HEK293 (cell line): ENCODE results near the gene SP7.
A peak's percentile ranks its signal among the peaks of the same experiment; 100 is the strongest.

Experiments used
- CTCF ChIA-PET: fragments of 350-600 bp; formaldehyde crosslinking; extraction: SDS; loops from one replicate; lab custom pipeline; 2021; ENCODE audit warnings: antibody characterized with exemption; lab: Yijun Ruan, JAX
- POLR2A ChIA-PET: fragments of 300-600 bp; formaldehyde crosslinking; extraction: SDS; loops from one replicate; lab custom pipeline; 2020; ENCODE audit warnings: antibody characterized with exemption, inconsistent platforms; lab: Yijun Ruan, JAX
- H3K27ac ChIP-seq: fragments of 200-500 bp; sonication (Bioruptor generic); 2 replicates; pipeline ENCODE4 v1.5.1; 2014; ENCODE audit warnings: low read depth, low read length, control low read depth, inconsistent platforms; ENCODE audit errors: extremely low read depth
- H3K36me3 ChIP-seq, 2 experiments: fragments of 200-500 bp in 1 of 2; sonication (Bioruptor generic) in 1 of 2; 1 replicate in 1 of 2; 2 replicates in 1 of 2; pipeline ENCODE4 v1.5.1; 2014 to 2017; ENCODE audit warnings: inconsistent platforms in 2 of 2, low read length in 2 of 2; ENCODE audit not compliant: control insufficient read depth in 2 of 2, insufficient read depth in 1 of 2
- H3K4me1 ChIP-seq: fragments of 200-500 bp; sonication (Bioruptor generic); 2 replicates; pipeline ENCODE4 v1.5.1; 2014; ENCODE audit warnings: mild to moderate bottlenecking, low read length, inconsistent platforms; ENCODE audit not compliant: control insufficient read depth, insufficient read depth
- H3K4me3 ChIP-seq: 2 replicates; pipeline ENCODE4 v1.5.1; 2011; ENCODE audit warnings: low read depth, mild to moderate bottlenecking, control low read depth, low read length, moderate library complexity
- H3K9me3 ChIP-seq: fragments of 200-500 bp; sonication (Bioruptor generic); 2 replicates; pipeline ENCODE4 v1.5.1; 2014; ENCODE audit warnings: low read depth, low read length, inconsistent platforms; ENCODE audit not compliant: control insufficient read depth, insufficient read depth
- GFI1B ChIP-seq: fragments of 450-650 bp; formaldehyde crosslinking; IDR thresholded peaks from 2 replicates; pipeline ENCODE4 v1.5.1; 2016; ENCODE audit warnings: missing biosample characterization, missing genetic modification characterization
- GLIS2 ChIP-seq: fragments of 450-650 bp; formaldehyde crosslinking; IDR thresholded peaks from 2 replicates; pipeline ENCODE4 v1.5.1; 2016; ENCODE audit warnings: missing biosample characterization, missing genetic modification characterization
- IKZF3 ChIP-seq: fragments of 450-650 bp; IDR thresholded peaks from 2 replicates; pipeline ENCODE4 v1.5.0; 2018; ENCODE audit warnings: missing biosample characterization, mild to moderate bottlenecking, missing genetic modification characterization, moderate library complexity
- KLF1 ChIP-seq: fragments of 450-650 bp; formaldehyde crosslinking; IDR thresholded peaks from 2 replicates; pipeline ENCODE4 v1.5.1; 2016; ENCODE audit warnings: missing biosample characterization, missing genetic modification characterization
- PATZ1 ChIP-seq: fragments of 450-650 bp; formaldehyde crosslinking; IDR thresholded peaks from 2 replicates; pipeline ENCODE4 v1.5.1; 2016; ENCODE audit warnings: missing biosample characterization, missing genetic modification characterization
- PBX3 ChIP-seq: sonication (generic); formaldehyde crosslinking; IDR thresholded peaks from 2 replicates; pipeline ENCODE4 v1.8.1; 2022; ENCODE audit warnings: mild to moderate bottlenecking, moderate library complexity, missing genetic modification reagents
- PRDM6 ChIP-seq: fragments of 450-650 bp; formaldehyde crosslinking; IDR thresholded peaks from 2 replicates; pipeline ENCODE4 v1.5.1; 2017; ENCODE audit warnings: missing biosample characterization, missing genetic modification characterization
- SP3 ChIP-seq: fragments of 450-650 bp; formaldehyde crosslinking; IDR thresholded peaks from 2 replicates; pipeline ENCODE4 v1.5.1; 2016; ENCODE audit warnings: missing biosample characterization, missing genetic modification characterization
- ZBTB1 ChIP-seq: fragments of 450-650 bp; formaldehyde crosslinking; IDR thresholded peaks from 2 replicates; pipeline ENCODE4 v1.5.1; 2016; ENCODE audit warnings: missing biosample characterization, missing genetic modification characterization
- ZBTB48 ChIP-seq: fragments of 450-650 bp; formaldehyde crosslinking; IDR thresholded peaks from 2 replicates; pipeline ENCODE4 v1.5.1; 2016; ENCODE audit warnings: missing biosample characterization, missing genetic modification characterization
- ZBTB7A ChIP-seq: fragments of 450-650 bp; formaldehyde crosslinking; IDR thresholded peaks from 2 replicates; pipeline ENCODE4 v1.5.1; 2016; ENCODE audit warnings: low read depth, missing biosample characterization, missing genetic modification characterization
- ZFHX2 ChIP-seq: fragments of 450-650 bp; formaldehyde crosslinking; conservative IDR thresholded peaks from 2 replicates; pipeline ENCODE4 v1.5.1; 2016; ENCODE audit warnings: missing biosample characterization, missing genetic modification characterization
- ZNF148 ChIP-seq: fragments of 450-650 bp; formaldehyde crosslinking; IDR thresholded peaks from 2 replicates; pipeline ENCODE4 v1.5.0; 2017; ENCODE audit warnings: missing biosample characterization, missing genetic modification characterization, borderline replicate concordance
- ZNF169 ChIP-seq: fragments of 450-650 bp; formaldehyde crosslinking; IDR thresholded peaks from 2 replicates; pipeline ENCODE4 v1.5.1; 2016; ENCODE audit warnings: missing biosample characterization, missing genetic modification characterization
- ZNF19 ChIP-seq: fragments of 450-650 bp; formaldehyde crosslinking; IDR thresholded peaks from 2 replicates; pipeline ENCODE4; 2016; ENCODE audit warnings: missing biosample characterization, missing genetic modification characterization, low read depth
- ZNF239 ChIP-seq: fragments of 450-650 bp; formaldehyde crosslinking; IDR thresholded peaks from 2 replicates; pipeline ENCODE4 v1.5.1; 2016; ENCODE audit warnings: missing biosample characterization, missing genetic modification characterization
- ZNF266 ChIP-seq: fragments of 450-650 bp; formaldehyde crosslinking; IDR thresholded peaks from 2 replicates; pipeline ENCODE4 v1.5.1; 2016; ENCODE audit warnings: missing biosample characterization, missing genetic modification characterization, low read depth
- ZNF324 ChIP-seq: fragments of 450-650 bp; formaldehyde crosslinking; IDR thresholded peaks from 2 replicates; pipeline ENCODE4 v1.5.1; 2016; ENCODE audit warnings: missing biosample characterization, missing genetic modification characterization
- ZNF354C ChIP-seq: fragments of 450-650 bp; formaldehyde crosslinking; IDR thresholded peaks from 2 replicates; pipeline ENCODE4 v1.5.1; 2016; ENCODE audit warnings: missing biosample characterization, missing genetic modification characterization, low read depth, borderline replicate concordance
- ZNF433 ChIP-seq: fragments of 450-650 bp; formaldehyde crosslinking; IDR thresholded peaks from 2 replicates; pipeline ENCODE4 v1.5.1; 2016; ENCODE audit warnings: missing biosample characterization, missing genetic modification characterization, low read depth
- ZNF48 ChIP-seq: fragments of 450-650 bp; formaldehyde crosslinking; IDR thresholded peaks from 2 replicates; pipeline ENCODE4 v1.5.1; 2016; ENCODE audit warnings: missing biosample characterization, missing genetic modification characterization
- ZNF571 ChIP-seq: fragments of 450-650 bp; formaldehyde crosslinking; IDR thresholded peaks from 2 replicates; pipeline ENCODE4 v1.5.0; 2017; ENCODE audit warnings: missing biosample characterization, missing genetic modification characterization
- ZNF791 ChIP-seq: fragments of 450-650 bp; formaldehyde crosslinking; IDR thresholded peaks from 2 replicates; pipeline ENCODE4 v1.5.1; 2016; ENCODE audit warnings: missing biosample characterization, missing genetic modification characterization
- ZSCAN18 ChIP-seq: fragments of 450-650 bp; formaldehyde crosslinking; IDR thresholded peaks from 2 replicates; pipeline ENCODE4 v1.5.1; 2016; ENCODE audit warnings: missing biosample characterization, missing genetic modification characterization
- ZSCAN5A ChIP-seq: fragments of 450-650 bp; formaldehyde crosslinking; IDR thresholded peaks from 2 replicates; pipeline ENCODE4 v1.5.1; 2016; ENCODE audit warnings: missing biosample characterization, missing genetic modification characterization

Gene SP7

GRCh38 chr12:53324779-53325510, 11.2 kb downstream of the SP7 start (continued):
- TF ChIP-seq ZNF148 (tag by site-specific recombination) (no peak), SP3 (tag by site-specific recombination) (peak; percentile 87), ZSCAN5A (tag by site-specific recombination) (no peak), ZBTB48 (tag by site-specific recombination) (peak; percentile 14; the same call in 1 of the 2 replicates), PATZ1 (tag by site-specific recombination) (peak; percentile 87), ZFHX2 (tag by site-specific recombination) (0 out of 2 replicates have a peak, but pooled peaks have one; percentile 32), ZNF239 (no peak)

- POLR2A ChIA-PET: interaction anchor here (1.0 to 3.0 kb wide), 14 partner anchors 11 to 245 kb away, joined by 3 to 16 read pairs (median 4); partner anchors contain the start of genes MAP3K12, PFDN5, SPRYD3 and TARBP2
- H3K36me3 ChIP-seq: peaks cover 3 to 7% of the 10 kb centered on the region in 2 experiments; a peak in 2 of 3 replicates
- H3K9me3 ChIP-seq: no peaks in the 10 kb centered on the region
- CTCF ChIA-PET: interaction anchor here (0.6 to 12.7 kb wide), 13 partner anchors 19 to 912 kb away, joined by 3 to 156 read pairs (median 6); partner anchors contain the start of genes NPFF and TARBP2
- peak overlapping the region; percentile 86; the same call in 1 of the 2 replicates for H3K27ac ChIP-seq
- H3K4me1 ChIP-seq: no peaks in the 10 kb centered on the region
- H3K4me3 ChIP-seq: peak overlapping the region; percentile 54
- no peak for TF ChIP-seq GLIS2 (tag by site-specific recombination)
- TF ChIP-seq ZNF266 (tag by site-specific recombination): no peak
- no peak for TF ChIP-seq ZNF169 (tag by site-specific recombination)
- no peak for TF ChIP-seq PBX3 (CRISPR knock-in tag)
- no peak for TF ChIP-seq ZNF48 (tag by site-specific recombination)
- 0 out of 2 replicates have a peak, but pooled peaks have one; percentile 41 for TF ChIP-seq ZSCAN18 (tag by site-specific recombination)
- no peak for TF ChIP-seq ZNF19 (tag by site-specific recombination)
- no peak for TF ChIP-seq ZBTB1 (tag by site-specific recombination)
- no peak for TF ChIP-seq PRDM6 (tag by site-specific recombination)
- TF ChIP-seq IKZF3 (tag by site-specific recombination): no peak
- no peak for TF ChIP-seq ZNF354C (tag by site-specific recombination)
- no peak for TF ChIP-seq ZNF433 (tag by site-specific recombination)
- no peak for TF ChIP-seq KLF1 (tag by site-specific recombination)
- no peak for TF ChIP-seq GFI1B (tag by site-specific recombination)
- TF ChIP-seq ZNF324 (tag by site-specific recombination): no peak
- no peak for TF ChIP-seq ZBTB7A (tag by site-specific recombination)
- TF ChIP-seq ZNF791 (tag by site-specific recombination): no peak
- no peak for TF ChIP-seq ZNF571 (tag by site-specific recombination)
Observed at GRCh38 chr12:53324113-53324778, 11.9 kb downstream of the SP7 start.
